NCI-H146 treated with DMSO at 0.1 percent for 48 hours (cell line): ENCODE measurements around the gene PANK4.
A peak's percentile ranks its signal among the peaks of the same experiment; 100 is the strongest.
"Not testable (repeated sequence)": the region's sequence is repeated elsewhere in the genome, so short reads cannot be mapped to it uniquely, and the experiment has no call there.

Experiments used
- DNase-seq: peaks from one replicate; lab custom pipeline; 2025; ENCODE audit not compliant: unreplicated experiment; lab: John Stamatoyannopoulos, UW

The PANK4 gene

GRCh38 chr1:2525920-2526823, at the start of gene PANK4:
PANK4 (minus strand) TSS chr1:2526596; CDS start chr1:2526587, 9 bp downstream.
- peak; percentile 61 for DNase-seq

GRCh38 chr1:2574350-2574749, 48.0 kb upstream of the PANK4 start:
- DNase-seq, result no peak

- no peak for DNase-seq
Measured at GRCh38 chr1:2573250-2573920, 47.0 kb upstream of the PANK4 start.

- no peak for DNase-seq
Measured at GRCh38 chr1:2571348-2571747, 45.0 kb upstream of the PANK4 start.

GRCh38 chr1:2570332-2570731, 43.9 kb upstream of the PANK4 start:
- no peak for DNase-seq

- DNase-seq, result not testable (repeated sequence)
Measured at GRCh38 chr1:2569703-2570102, 43.3 kb upstream of the PANK4 start.

GRCh38 chr1:2569060-2569459, 42.7 kb upstream of the PANK4 start:
- no peak for DNase-seq

- DNase-seq, result not testable (repeated sequence)
Measured at GRCh38 chr1:2568187-2568816, 41.9 kb upstream of the PANK4 start.

GRCh38 chr1:2567083-2567679, 40.8 kb upstream of the PANK4 start:
- DNase-seq, result no peak

- no peak for DNase-seq
Measured at GRCh38 chr1:2566101-2567045, 40.0 kb upstream of the PANK4 start.

- peak; percentile 20 for DNase-seq
Measured at GRCh38 chr1:2564815-2565374, 38.5 kb upstream of the PANK4 start.

GRCh38 chr1:2564006-2564814, 37.8 kb upstream of the PANK4 start:
- DNase-seq, result no peak

GRCh38 chr1:2563205-2563604, 36.8 kb upstream of the PANK4 start:
- no peak for DNase-seq

- DNase-seq, result no peak
Measured at GRCh38 chr1:2561898-2562895, 35.8 kb upstream of the PANK4 start.

- DNase-seq, result no peak
Measured at GRCh38 chr1:2561446-2561845, 35.0 kb upstream of the PANK4 start.

GRCh38 chr1:2560299-2561073, 34.1 kb upstream of the PANK4 start:
- no peak for DNase-seq
